WERI-Rb-1 (cell line): Measurements from ENCODE around the gene TP53.

Source experiments
- DNase-seq: peaks from one replicate; pipeline ENCODE4 v3.0.0-alpha.2; 2020
- H3K27ac ChIP-seq: fragments of 250-450 bp; sonication (Bioruptor Pico); 2 replicates; pipeline ENCODE4 v1.5.1; 2020; ENCODE audit warnings: mild to moderate bottlenecking, moderate library complexity
- H3K27me3 ChIP-seq: fragments of 250-450 bp; sonication (Bioruptor Pico); 2 replicates; pipeline ENCODE4 v1.5.1; 2021; ENCODE audit warnings: mild to moderate bottlenecking, low read depth, moderate library complexity; ENCODE audit not compliant: insufficient read depth, severe bottlenecking
- H3K36me3 ChIP-seq: fragments of 250-450 bp; sonication (Bioruptor Pico); 2 replicates; pipeline ENCODE4 v1.5.1; 2020; ENCODE audit warnings: mild to moderate bottlenecking, moderate library complexity
- H3K4me3 ChIP-seq: 2 replicates; pipeline ENCODE4 v1.5.1; 2011; ENCODE audit warnings: low read depth, mild to moderate bottlenecking, control low read depth, low read length
- H3K9me3 ChIP-seq: fragments of 250-450 bp; sonication (Bioruptor Pico); 2 replicates; pipeline ENCODE4 v1.5.1; 2021; ENCODE audit warnings: mild to moderate bottlenecking, moderate library complexity; ENCODE audit not compliant: severe bottlenecking
- CTCF ChIP-seq: IDR thresholded peaks from 2 replicates; pipeline ENCODE4 v1.5.1; 2011; ENCODE audit warnings: low read depth, mild to moderate bottlenecking, control low read depth, inconsistent platforms, low read length

The TP53 gene

GRCh38 chr17:7709031-7709430, 21.7 kb upstream of the TP53 start:
- no peak for TF ChIP-seq CTCF
- Histone ChIP-seq H3K27me3 (peaks cover 30% of the 10 kb centered on the region), H3K4me3 (no peak overlapping the region)

DNA sequence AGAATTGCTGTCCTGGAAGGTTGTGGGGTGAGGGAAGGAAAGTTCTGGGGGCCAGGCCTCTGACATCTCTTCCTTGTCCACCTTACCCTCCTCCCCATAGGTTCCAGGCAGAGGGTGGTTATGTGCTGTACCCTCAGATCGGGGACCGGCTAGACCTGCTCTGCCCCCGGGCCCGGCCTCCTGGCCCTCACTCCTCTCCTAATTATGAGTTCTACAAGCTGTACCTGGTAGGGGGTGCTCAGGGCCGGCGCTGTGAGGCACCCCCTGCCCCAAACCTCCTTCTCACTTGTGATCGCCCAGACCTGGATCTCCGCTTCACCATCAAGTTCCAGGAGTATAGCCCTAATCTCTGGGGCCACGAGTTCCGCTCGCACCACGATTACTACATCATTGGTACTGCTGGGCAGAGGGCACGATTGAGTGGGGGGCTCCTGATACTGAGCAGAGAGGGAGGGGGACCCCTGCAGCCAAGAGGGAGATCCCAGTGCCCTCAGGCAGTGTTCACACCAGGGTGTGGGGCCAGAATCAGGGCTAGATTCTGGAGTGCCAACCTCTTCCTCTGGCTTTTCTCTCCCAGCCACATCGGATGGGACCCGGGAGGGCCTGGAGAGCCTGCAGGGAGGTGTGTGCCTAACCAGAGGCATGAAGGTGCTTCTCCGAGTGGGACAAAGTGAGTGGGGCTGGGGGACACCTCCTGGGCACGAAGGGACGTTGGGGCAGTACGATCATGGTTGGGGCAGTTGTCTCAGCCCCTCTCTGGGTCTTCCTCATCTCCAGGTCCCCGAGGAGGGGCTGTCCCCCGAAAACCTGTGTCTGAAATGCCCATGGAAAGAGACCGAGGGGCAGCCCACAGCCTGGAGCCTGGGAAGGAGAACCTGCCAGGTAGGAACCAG, 20.8 kb upstream of the TP53 start:
- no peak for TF ChIP-seq CTCF
- Histone ChIP-seq H3K4me3 (no peak overlapping the region), H3K27me3 (peaks cover 22% of the 10 kb centered on the region), H3K27ac (no peak overlapping the region), H3K36me3 (no peaks in the 10 kb centered on the region; the same call in 1 of the 2 replicates), H3K9me3 (no peaks in the 10 kb centered on the region)
- no peak for DNase-seq

More at GRCh38 chr17:7709031-7709430, 21.7 kb upstream of the TP53 start:
- no peaks in the 10 kb centered on the region for H3K36me3 ChIP-seq
- H3K27ac ChIP-seq, result no peak overlapping the region
- H3K9me3 ChIP-seq, result no peaks in the 10 kb centered on the region
- no peak for DNase-seq

DNA sequence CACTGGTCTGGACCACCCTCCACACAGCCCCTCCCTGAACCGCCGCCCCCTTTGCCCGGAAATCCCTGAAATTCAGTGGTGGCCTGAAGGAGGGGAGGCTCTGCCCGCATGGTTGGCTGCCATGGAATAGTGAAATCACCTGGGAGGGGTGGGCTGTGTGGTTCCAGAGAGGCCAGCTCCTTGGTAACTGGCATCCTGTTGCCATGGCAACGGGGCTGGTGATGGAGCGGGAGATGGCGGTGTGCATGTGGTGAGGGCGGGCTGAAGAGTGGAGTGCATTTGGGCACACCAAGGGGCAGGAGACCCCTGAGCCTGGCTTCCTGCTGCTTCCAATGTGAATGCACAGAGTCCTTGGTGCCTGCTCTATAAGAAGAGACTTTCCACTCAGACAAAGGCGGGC, 20.2 kb upstream of the TP53 start:
- no peak for TF ChIP-seq CTCF
- peaks cover 22% of the 10 kb centered on the region for H3K27me3 ChIP-seq

GRCh38 chr17:7706631-7707354, 19.5 kb upstream of the TP53 start:
- Histone ChIP-seq H3K9me3 (no peaks in the 10 kb centered on the region), H3K4me3 (no peak overlapping the region), H3K27me3 (peaks cover 22% of the 10 kb centered on the region), H3K27ac (no peak overlapping the region), H3K36me3 (peaks cover 10% of the 10 kb centered on the region)
- no peak for DNase-seq
- no peak for TF ChIP-seq CTCF

More for the DNA sequence above, 20.2 kb upstream of the TP53 start:
- H3K9me3 ChIP-seq, result no peaks in the 10 kb centered on the region
- no peak overlapping the region for H3K27ac ChIP-seq
- H3K36me3 ChIP-seq, result peaks cover 4% of the 10 kb centered on the region
- DNase-seq, result no peak
- H3K4me3 ChIP-seq, result no peak overlapping the region

DNA sequence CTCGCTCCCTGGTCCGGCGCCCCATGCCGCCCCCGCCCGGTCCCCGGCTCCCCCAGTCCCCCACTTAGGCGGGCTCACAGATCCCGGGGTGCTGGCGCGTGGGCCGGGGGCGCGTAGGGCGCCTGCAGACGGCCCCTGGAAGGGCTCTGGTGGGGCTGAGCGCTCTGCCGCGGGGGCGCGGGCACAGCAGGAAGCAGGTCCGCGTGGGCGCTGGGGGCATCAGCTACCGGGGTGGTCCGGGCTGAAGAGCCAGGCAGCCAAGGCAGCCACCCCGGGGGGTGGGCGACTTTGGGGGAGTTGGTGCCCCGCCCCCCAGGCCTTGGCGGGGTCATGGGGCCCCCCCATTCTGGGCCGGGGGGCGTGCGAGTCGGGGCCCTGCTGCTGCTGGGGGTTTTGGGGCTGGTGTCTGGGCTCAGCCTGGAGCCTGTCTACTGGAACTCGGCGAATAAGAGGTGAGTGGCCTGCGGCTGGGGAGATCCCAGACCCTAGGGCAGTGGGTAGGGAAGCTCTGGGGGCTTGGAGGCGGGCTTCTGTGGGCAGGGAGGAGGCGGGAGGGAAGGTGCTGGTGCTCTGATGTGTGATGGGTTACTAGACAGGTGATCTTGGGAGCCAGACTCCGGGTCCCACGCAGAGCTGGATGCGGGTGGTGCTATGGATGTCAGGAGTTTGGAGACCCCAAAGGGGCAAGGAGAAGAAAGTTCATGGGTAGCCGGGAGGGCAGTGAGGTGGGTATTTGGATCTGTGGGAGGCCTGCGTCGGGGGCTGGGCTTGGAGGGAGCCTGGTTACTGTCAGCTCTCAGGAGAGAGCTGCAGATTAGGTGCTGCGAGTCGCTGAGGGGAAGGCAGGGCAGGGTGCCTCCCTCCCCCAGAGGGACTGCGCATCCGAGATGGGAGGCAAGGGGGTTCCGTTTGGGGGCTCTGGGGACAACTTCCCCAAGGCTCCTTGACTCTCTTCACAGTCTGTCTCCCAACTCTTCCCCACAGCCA, 18.3 kb upstream of the TP53 start:
- Histone ChIP-seq H3K27me3 (peaks cover 22% of the 10 kb centered on the region), H3K9me3 (no peaks in the 10 kb centered on the region), H3K4me3 (peak overlapping the region; percentile 65), H3K36me3 (peaks cover 18% of the 10 kb centered on the region), H3K27ac (no peak overlapping the region)
- no peak for TF ChIP-seq CTCF
- peak; percentile 28 for DNase-seq
